ENCODE results near the gene SPTLC3.

Gene SPTLC3

GRCh38 chr20:12966468-12967085 lies 42.2 kb upstream of the SPTLC3 start:
- peak; percentile 59 for TF ChIP-seq CTCF (IDR thresholded peaks at IDR 0.05; ENCODE audit: control insufficient read depth, extremely low read depth, insufficient read depth)
- no peak for DNase-seq (ENCODE audit: low read depth)
- H3K4me3 ChIP-seq (ENCODE audit: low read depth, low read length) = no peak overlapping the region

GRCh38 chr20:12967932-12968331 lies 40.8 kb upstream of the SPTLC3 start:
- H3K4me3 ChIP-seq (ENCODE audit: low read depth, low read length) = no peak overlapping the region
- no peak for TF ChIP-seq CTCF (IDR thresholded peaks at IDR 0.05; ENCODE audit: control insufficient read depth, extremely low read depth, insufficient read depth)

GRCh38 chr20:12968472-12968871 lies 40.3 kb upstream of the SPTLC3 start:
- TF ChIP-seq CTCF (IDR thresholded peaks at IDR 0.05; ENCODE audit: control insufficient read depth, extremely low read depth, insufficient read depth) = no peak
- no peak for DNase-seq (ENCODE audit: low read depth)
- no peak overlapping the region for H3K4me3 ChIP-seq (ENCODE audit: low read depth, low read length)

More at GRCh38 chr20:12967932-12968331, 40.8 kb upstream of the SPTLC3 start:
- DNase-seq (ENCODE audit: low read depth) = no peak

GRCh38 chr20:12969071-12969669 lies 39.6 kb upstream of the SPTLC3 start:
- no peak for TF ChIP-seq CTCF (IDR thresholded peaks at IDR 0.05; ENCODE audit: control insufficient read depth, extremely low read depth, insufficient read depth)
- no peak overlapping the region for H3K4me3 ChIP-seq (ENCODE audit: low read depth, low read length)
- DNase-seq (ENCODE audit: low read depth) = no peak

- no peak overlapping the region for H3K4me3 ChIP-seq (ENCODE audit: low read depth, low read length)
- DNase-seq (ENCODE audit: low read depth) = no peak
- peak; percentile 76 for TF ChIP-seq CTCF (IDR thresholded peaks at IDR 0.05; ENCODE audit: control insufficient read depth, extremely low read depth, insufficient read depth)
Observed at GRCh38 chr20:12970372-12970821, 38.4 kb upstream of the SPTLC3 start.

GRCh38 chr20:12975833-12976608 lies 32.8 kb upstream of the SPTLC3 start:
- no peak overlapping the region for H3K4me3 ChIP-seq (ENCODE audit: low read depth, low read length)
- TF ChIP-seq CTCF (IDR thresholded peaks at IDR 0.05; ENCODE audit: control insufficient read depth, extremely low read depth, insufficient read depth) = no peak
- DNase-seq (ENCODE audit: low read depth) = no peak
